IMR-90 (cell line): Measurements from ENCODE around the gene CCL27. TPM values are rescaled to one million over a fixed set of nuclear protein-coding genes. Genes with fewer than 3 reads are reported as not detected.

Source experiments
- ATAC-seq: fragments of 200-7000 bp; cut with Tn5 transposase; 2 replicates; pipeline ENCODE4 v1.9.1; 2020; ENCODE audit warnings: low read depth, mild to moderate bottlenecking, moderate library complexity
- BruUV-seq: library from RNA; stranded (reverse); fragments of 400-500 nt; replicated peaks from 2 replicates; lab custom pipeline; 2021; lab: Mats Ljungman, UMichigan
- CTCF ChIA-PET: fragments of 300-600 bp; formaldehyde crosslinking; extraction: SDS; loops from one replicate; lab custom pipeline; 2021; ENCODE audit warnings: antibody characterized with exemption; lab: Yijun Ruan, JAX
- POLR2A ChIA-PET: fragments of 300-600 bp; sonication (Branson Sonifier 250); formaldehyde crosslinking; loops from one replicate; lab custom pipeline; 2022; ENCODE audit warnings: antibody characterized with exemption; ENCODE audit not compliant: unreplicated experiment; lab: Charles Lee
- DNase-seq: peaks from one replicate; pipeline ENCODE4 v3.0.0; 2013
- H2AFZ ChIP-seq: replicated peaks from 2 replicates; pipeline ENCODE3; 2013; ENCODE audit warnings: low read length, mild to moderate bottlenecking; ENCODE audit not compliant: poor library complexity
- H2AK5ac ChIP-seq: 2 replicates; pipeline ENCODE4 v1.6.1; 2013; ENCODE audit warnings: low read depth, low read length, inconsistent platforms
- H2AK9ac ChIP-seq: replicated peaks from 2 replicates; pipeline ENCODE3; 2013; ENCODE audit warnings: mild to moderate bottlenecking, low read depth, low read length, moderate library complexity; ENCODE audit not compliant: poor library complexity
- H2BK120ac ChIP-seq: 2 replicates; pipeline ENCODE4 v1.6.1; 2013; ENCODE audit warnings: low read depth, low read length, inconsistent platforms
- H2BK15ac ChIP-seq: 3 replicates; pipeline ENCODE4 v1.6.1; 2013; ENCODE audit warnings: low read depth, low read length, inconsistent platforms
- H2BK20ac ChIP-seq: 2 replicates; pipeline ENCODE4 v1.6.1; 2013; ENCODE audit warnings: low read depth, mild to moderate bottlenecking, inconsistent platforms, low read length, moderate library complexity
- H2BK5ac ChIP-seq: 2 replicates; pipeline ENCODE4 v1.6.1; 2013; ENCODE audit warnings: mild to moderate bottlenecking, low read depth, low read length, inconsistent platforms; ENCODE audit not compliant: poor library complexity, severe bottlenecking
- H3K14ac ChIP-seq: replicated peaks from 2 replicates; pipeline ENCODE4 v1.6.1; 2013; ENCODE audit warnings: low read depth, low read length, inconsistent platforms
- H3K18ac ChIP-seq: 2 replicates; pipeline ENCODE4 v1.6.1; 2013; ENCODE audit warnings: low read depth, low read length, control low read depth
- H3K23ac ChIP-seq: 2 replicates; pipeline ENCODE4 v1.6.1; 2013; ENCODE audit warnings: low read depth, low read length, inconsistent platforms
- H3K27ac ChIP-seq: 2 replicates; pipeline ENCODE4 v1.5.1; 2013; ENCODE audit warnings: mild to moderate bottlenecking, control low read depth, low read length; ENCODE audit not compliant: insufficient read depth
- H3K27me3 ChIP-seq: 2 replicates; pipeline ENCODE4 v1.6.1; 2013; ENCODE audit warnings: low read length; ENCODE audit not compliant: control insufficient read depth, insufficient read depth
- H3K36me3 ChIP-seq: 2 replicates; pipeline ENCODE4 v1.6.1; 2013; ENCODE audit warnings: low read length, mixed read lengths; ENCODE audit not compliant: control insufficient read depth, insufficient read depth
- H3K4ac ChIP-seq: 2 replicates; pipeline ENCODE4 v1.6.1; 2013; ENCODE audit warnings: low read depth, low read length, inconsistent platforms
- H3K4me1 ChIP-seq: 2 replicates; pipeline ENCODE4 v1.6.1; 2013; ENCODE audit warnings: low read length, mixed read lengths; ENCODE audit not compliant: control insufficient read depth, insufficient read depth
- H3K4me2 ChIP-seq: 2 replicates; pipeline ENCODE4 v1.6.1; 2013; ENCODE audit warnings: low read depth, mild to moderate bottlenecking, control low read depth, low read length, moderate library complexity
- H3K4me3 ChIP-seq: 2 replicates; pipeline ENCODE4 v1.5.1; 2013; ENCODE audit warnings: low read depth, mild to moderate bottlenecking, control low read depth, low read length, moderate library complexity; ENCODE audit not compliant: insufficient read depth
- H3K56ac ChIP-seq: 2 replicates; pipeline ENCODE4 v1.6.1; 2013; ENCODE audit warnings: low read length, inconsistent platforms; ENCODE audit not compliant: insufficient read depth; ENCODE audit errors: extremely low read depth
- H3K79me1 ChIP-seq, 2 experiments: 2 replicates each; pipeline ENCODE4 v1.6.1; 2013; ENCODE audit warnings: low read length in 2 of 2, inconsistent platforms in 1 of 2, low read depth in 1 of 2
- H3K9ac ChIP-seq: 2 replicates; pipeline ENCODE4 v1.6.1; 2013; ENCODE audit warnings: low read depth, low read length, control low read depth
- H3K9me1 ChIP-seq: 2 replicates; pipeline ENCODE4 v1.6.1; 2013; ENCODE audit warnings: low read length, inconsistent platforms; ENCODE audit not compliant: insufficient read depth
- H3K9me3 ChIP-seq: 2 replicates; pipeline ENCODE4 v1.6.1; 2013; ENCODE audit warnings: low read length; ENCODE audit not compliant: control insufficient read depth, insufficient read depth
- H4K20me1 ChIP-seq: 2 replicates; pipeline ENCODE4 v1.6.1; 2013; ENCODE audit warnings: low read length, inconsistent platforms; ENCODE audit not compliant: insufficient read depth
- H4K5ac ChIP-seq: 2 replicates; pipeline ENCODE4 v1.6.1; 2013; ENCODE audit warnings: mild to moderate bottlenecking, low read depth, low read length, control low read depth
- H4K8ac ChIP-seq, 2 experiments: 2 replicates each; pipeline ENCODE4 v1.6.1; 2013; ENCODE audit warnings: low read depth in 2 of 2, low read length in 2 of 2, control low read depth in 1 of 2, inconsistent platforms in 1 of 2
- H4K91ac ChIP-seq: 2 replicates; pipeline ENCODE4 v1.6.1; 2013; ENCODE audit warnings: low read depth, low read length, inconsistent platforms; ENCODE audit not compliant: insufficient read depth
- BHLHE40 ChIP-seq: fragments of 150-350 bp; IDR thresholded peaks from 2 replicates; pipeline ENCODE4 v1.6.1; 2016; ENCODE audit warnings: mild to moderate bottlenecking, low read depth, low read length
- CEBPB ChIP-seq: IDR thresholded peaks from 2 replicates; pipeline ENCODE4 v1.6.1; 2012; ENCODE audit warnings: low read depth, low read length, improper control_type of control experiment
- CHD1 ChIP-seq: IDR thresholded peaks from 2 replicates; pipeline ENCODE4 v1.6.1; 2012; ENCODE audit warnings: low read depth, low read length, improper control_type of control experiment
- FOS ChIP-seq: fragments of 150-350 bp; IDR thresholded peaks from 2 replicates; pipeline ENCODE4 v1.6.1; 2016; ENCODE audit warnings: low read depth, low read length
- MAFK ChIP-seq: IDR thresholded peaks from 2 replicates; pipeline ENCODE4 v1.6.1; 2012; ENCODE audit warnings: low read depth, low read length, improper control_type of control experiment
- MAZ ChIP-seq: IDR thresholded peaks from 2 replicates; pipeline ENCODE4 v1.6.1; 2012; ENCODE audit warnings: low read depth, mild to moderate bottlenecking, low read length, improper control_type of control experiment, moderate library complexity, borderline replicate concordance
- MXI1 ChIP-seq: IDR thresholded peaks from 2 replicates; pipeline ENCODE4 v1.6.1; 2012; ENCODE audit warnings: low read depth, mild to moderate bottlenecking, low read length, moderate library complexity, borderline replicate concordance
- NFE2L2 ChIP-seq: fragments of 150-350 bp; IDR thresholded peaks from 2 replicates; pipeline ENCODE4 v1.6.1; 2016; ENCODE audit warnings: low read depth, mild to moderate bottlenecking, low read length
- POLR2A ChIP-seq: IDR thresholded peaks from 2 replicates; pipeline ENCODE4 v1.6.1; 2012; ENCODE audit warnings: mild to moderate bottlenecking, low read depth, low read length
- RCOR1 ChIP-seq: IDR thresholded peaks from 2 replicates; pipeline ENCODE4 v1.6.1; 2012; ENCODE audit warnings: mild to moderate bottlenecking, low read length, improper control_type of control experiment; ENCODE audit not compliant: insufficient replicate concordance
- RFX5 ChIP-seq: IDR thresholded peaks from 2 replicates; pipeline ENCODE4 v1.8.0; 2012; ENCODE audit warnings: low read depth, mild to moderate bottlenecking, low read length, moderate library complexity
- SMC3 ChIP-seq: fragments of 150-350 bp; IDR thresholded peaks from 2 replicates; pipeline ENCODE4 v1.6.1; 2016; ENCODE audit warnings: low read depth, mild to moderate bottlenecking, antibody characterized with exemption, low read length, moderate library complexity
- USF2 ChIP-seq: fragments of 150-350 bp; IDR thresholded peaks from 2 replicates; pipeline ENCODE4 v1.6.1; 2017; ENCODE audit warnings: mild to moderate bottlenecking, antibody characterized with exemption, low read length, low read depth
- WGBS, 2 experiments: methylation state at CpG; one replicate each; pipeline versions ENCODE4 v1.1.5 to v1.1.7; 2013; ENCODE audit warnings: missing lambda C conversion rate in 2 of 2; ENCODE audit not compliant: insufficient read length in 1 of 2; ENCODE audit errors: extremely low coverage in 2 of 2; 5-methylcytosine and 5-hydroxymethylcytosine counted together
- dilution Hi-C: fragments of 300-500 bp; cut with HindIII; formaldehyde crosslinking; loops from one replicate; pipeline ENCODE4 v1.14.3; 2018; ENCODE audit warnings: low sequenced_read_pairs; ENCODE audit not compliant: unreplicated experiment
- in situ Hi-C: fragments of 300-500 bp; cut with MboI; formaldehyde crosslinking; loops from 3 replicates; pipeline ENCODE4 v1.14.3; 2019; ENCODE audit warnings: low sequenced_read_pairs, inconsistent platforms, mixed read lengths
- intact Hi-C: fragments of 100-400 bp; cut with micrococcal nuclease; formaldehyde crosslinking; loops from 2 replicates; pipeline ENCODE4 v1.10.0; 2022
- polyA plus RNA-seq, 3 experiments: library from polyadenylated mRNA; depleted of rRNA; stranded (reverse); fragments of >200 nt; gene quantifications; 2 replicates each; pipeline ENCODE4 v1.2.3, GENCODE V29; 2012; ENCODE audit warnings: low replicate concordance in 1 of 3
- total RNA-seq: library from RNA; depleted of rRNA; stranded (reverse); fragments of >200 nt; gene quantifications from 2 replicates; pipeline ENCODE4 v1.2.3, GENCODE V29; 2012
- TF ChIP-seq, protein P1 (sequence below): conservative IDR thresholded peaks from 2 replicates; pipeline ENCODE4 v1.5.1; 2012; ENCODE audit warnings: mild to moderate bottlenecking, low read depth, low read length, improper control_type of control experiment
- TF ChIP-seq, protein P2 (sequence below): fragments of 150-350 bp; IDR thresholded peaks from 2 replicates; pipeline ENCODE4 v1.6.1; 2016; ENCODE audit warnings: low read depth, mild to moderate bottlenecking, low read length, moderate library complexity, borderline replicate concordance

Gene CCL27
- total and polyA plus RNA-seq, 2 of the 4 experiments (the other 2 are of a cell fraction) = 0.18 to 0.26 TPM

DNA sequence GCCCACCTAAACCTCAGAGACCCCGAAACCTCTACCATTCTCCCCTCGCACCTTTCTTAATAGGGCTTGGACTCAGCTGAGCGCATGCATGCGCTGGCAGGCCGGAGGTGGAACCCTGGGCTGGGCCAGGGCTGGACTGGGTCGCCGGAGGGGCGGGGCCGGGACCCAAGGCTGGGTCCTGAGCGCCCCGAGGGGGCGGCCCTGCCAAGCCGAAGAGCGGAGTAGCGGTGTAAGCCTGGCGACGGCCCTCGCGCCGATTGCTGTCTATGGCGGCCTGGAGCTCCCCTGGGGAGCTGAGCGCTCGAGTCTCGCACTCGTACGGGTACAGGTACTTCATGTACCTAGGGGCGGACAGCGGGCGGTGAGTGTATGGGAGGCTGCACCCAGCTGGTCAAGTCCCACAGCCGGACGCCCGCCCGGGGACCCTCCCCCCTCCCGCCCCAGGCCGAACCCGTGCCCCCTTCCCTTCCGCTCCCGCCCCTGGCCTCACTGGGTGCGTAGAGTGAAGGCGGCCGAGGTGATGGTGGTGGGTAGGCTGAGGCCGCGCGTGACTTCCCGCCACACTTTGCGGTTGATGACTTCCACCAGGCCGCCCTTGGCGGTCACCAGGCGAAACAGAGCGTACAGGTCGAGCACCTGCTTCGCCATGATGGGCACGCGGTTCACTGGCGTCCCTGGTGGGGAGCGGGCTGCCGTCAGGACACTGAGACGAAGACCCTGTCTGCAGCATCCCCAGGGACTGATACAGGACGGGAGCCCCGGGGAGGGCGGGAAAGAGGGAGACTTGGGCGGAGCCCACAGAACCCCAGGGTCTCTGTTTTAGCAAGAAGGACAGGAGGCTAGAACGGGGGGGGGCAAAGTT is 38.9 kb downstream of the CCL27 start:
- DNase-seq (no peak), ATAC-seq (no peak)
- Histone ChIP-seq H4K91ac (no peak overlapping the region), H3K27ac (no peak overlapping the region), H3K79me1 (peaks cover 8 to 14% of the 10 kb centered on the region in 2 experiments), H3K4me3 (no peak overlapping the region), H3K9me3 (no peaks in the 10 kb centered on the region), H4K8ac (no peak overlapping the region), H2BK120ac (no peak overlapping the region), H2AK9ac (peak overlapping the region; percentile 38), H2AFZ (peak overlapping the region; percentile 19), H3K36me3 (peaks cover under 1% of the 10 kb centered on the region; the same call in 1 of the 2 replicates), H3K9me1 (peaks cover 12% of the 10 kb centered on the region), H2BK15ac (no peak overlapping the region), H4K20me1 (no peaks in the 10 kb centered on the region; the same call in 1 of the 2 replicates), H2BK5ac (no peak overlapping the region), H3K27me3 (peaks cover 59% of the 10 kb centered on the region), H4K5ac (no peak overlapping the region), H2BK20ac (no peak overlapping the region), H3K18ac (no peak overlapping the region), H3K56ac (no peak overlapping the region), H3K4me1 (peaks cover 5% of the 10 kb centered on the region; the same call in 1 of the 2 replicates), H3K14ac (no peak overlapping the region), H3K4ac (no peak overlapping the region), H3K23ac (no peak overlapping the region), H3K4me2 (no peak overlapping the region), H3K9ac (no peak overlapping the region), H2AK5ac (no peak overlapping the region)
- POLR2A ChIA-PET = no interaction called here
- BruUV-seq = no TSS peak
- intact Hi-C loops (no loop called here), in situ Hi-C loops (no loop called here), dilution Hi-C loops (no loop called here)
- CTCF ChIA-PET = no interaction called here
- 19% methylated on average over 14 of the region's 63 CpGs; no CpG with 5 or more reads in 1 of the 2 experiments for WGBS, 2 experiments
- TF ChIP-seq CEBPB (no peak), USF2 (no peak), CHD1 (no peak), NFE2L2 (no peak), FOS (no peak), SMC3 (no peak), RCOR1 (no peak), RFX5 (no peak), MAFK (no peak), MXI1 (no peak), POLR2A (no peak), MAZ (no peak), BHLHE40 (no peak)
- TF ChIP-seq, protein P1, sequence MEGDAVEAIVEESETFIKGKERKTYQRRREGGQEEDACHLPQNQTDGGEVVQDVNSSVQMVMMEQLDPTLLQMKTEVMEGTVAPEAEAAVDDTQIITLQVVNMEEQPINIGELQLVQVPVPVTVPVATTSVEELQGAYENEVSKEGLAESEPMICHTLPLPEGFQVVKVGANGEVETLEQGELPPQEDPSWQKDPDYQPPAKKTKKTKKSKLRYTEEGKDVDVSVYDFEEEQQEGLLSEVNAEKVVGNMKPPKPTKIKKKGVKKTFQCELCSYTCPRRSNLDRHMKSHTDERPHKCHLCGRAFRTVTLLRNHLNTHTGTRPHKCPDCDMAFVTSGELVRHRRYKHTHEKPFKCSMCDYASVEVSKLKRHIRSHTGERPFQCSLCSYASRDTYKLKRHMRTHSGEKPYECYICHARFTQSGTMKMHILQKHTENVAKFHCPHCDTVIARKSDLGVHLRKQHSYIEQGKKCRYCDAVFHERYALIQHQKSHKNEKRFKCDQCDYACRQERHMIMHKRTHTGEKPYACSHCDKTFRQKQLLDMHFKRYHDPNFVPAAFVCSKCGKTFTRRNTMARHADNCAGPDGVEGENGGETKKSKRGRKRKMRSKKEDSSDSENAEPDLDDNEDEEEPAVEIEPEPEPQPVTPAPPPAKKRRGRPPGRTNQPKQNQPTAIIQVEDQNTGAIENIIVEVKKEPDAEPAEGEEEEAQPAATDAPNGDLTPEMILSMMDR = no peak
- TF ChIP-seq, protein P2, sequence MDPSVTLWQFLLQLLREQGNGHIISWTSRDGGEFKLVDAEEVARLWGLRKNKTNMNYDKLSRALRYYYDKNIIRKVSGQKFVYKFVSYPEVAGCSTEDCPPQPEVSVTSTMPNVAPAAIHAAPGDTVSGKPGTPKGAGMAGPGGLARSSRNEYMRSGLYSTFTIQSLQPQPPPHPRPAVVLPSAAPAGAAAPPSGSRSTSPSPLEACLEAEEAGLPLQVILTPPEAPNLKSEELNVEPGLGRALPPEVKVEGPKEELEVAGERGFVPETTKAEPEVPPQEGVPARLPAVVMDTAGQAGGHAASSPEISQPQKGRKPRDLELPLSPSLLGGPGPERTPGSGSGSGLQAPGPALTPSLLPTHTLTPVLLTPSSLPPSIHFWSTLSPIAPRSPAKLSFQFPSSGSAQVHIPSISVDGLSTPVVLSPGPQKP = no peak
